GM18867 (cell line): ENCODE measurements around the gene HIVEP1.

Experiments used
- ATAC-seq: cut with Tn5 transposase; IDR thresholded peaks from one replicate; pipeline ENCODE4 v1.9.1; 2021; ENCODE audit warnings: mild to moderate bottlenecking, moderate library complexity; ENCODE audit not compliant: unreplicated experiment

The HIVEP1 gene

DNA sequence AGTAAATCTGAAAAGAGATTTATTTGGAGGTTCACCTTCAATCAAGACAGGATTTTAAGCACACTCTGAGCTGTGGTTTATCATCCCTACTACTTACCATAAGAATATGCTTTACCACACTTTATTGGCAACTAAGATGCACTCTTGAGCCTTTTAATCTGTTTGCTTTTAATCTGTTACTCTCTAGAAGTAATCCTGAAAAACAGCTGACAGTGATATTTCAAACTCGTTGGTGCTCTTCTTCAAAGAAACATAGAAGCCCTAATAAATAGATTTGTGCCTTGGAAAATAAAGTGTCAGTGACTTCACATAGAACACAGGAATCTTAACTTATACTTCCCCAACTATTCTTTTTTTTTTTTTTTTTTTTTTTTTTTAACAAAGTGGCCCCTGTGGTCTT is 102.9 kb downstream of the HIVEP1 start:
- no peak for ATAC-seq

DNA sequence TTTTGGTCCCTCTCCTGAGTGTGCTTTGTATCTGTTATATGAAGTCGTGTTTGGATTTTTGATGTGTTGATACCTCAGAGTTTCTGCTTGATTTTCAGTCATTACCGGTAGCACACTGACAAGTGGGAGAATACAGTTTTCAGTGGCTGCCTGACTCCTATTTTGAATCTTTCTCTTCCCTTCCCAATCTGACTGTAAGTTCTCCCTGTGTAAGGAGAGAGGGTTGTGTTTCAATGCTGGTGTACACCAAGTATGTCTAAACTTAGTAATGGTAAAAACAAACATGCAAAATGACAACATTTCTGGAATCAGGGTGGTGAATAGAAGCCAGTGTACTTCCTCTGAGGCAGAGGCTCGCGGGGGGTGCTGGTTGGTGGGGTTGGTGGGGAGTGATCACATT is 103.4 kb downstream of the HIVEP1 start:
- no peak for ATAC-seq

DNA sequence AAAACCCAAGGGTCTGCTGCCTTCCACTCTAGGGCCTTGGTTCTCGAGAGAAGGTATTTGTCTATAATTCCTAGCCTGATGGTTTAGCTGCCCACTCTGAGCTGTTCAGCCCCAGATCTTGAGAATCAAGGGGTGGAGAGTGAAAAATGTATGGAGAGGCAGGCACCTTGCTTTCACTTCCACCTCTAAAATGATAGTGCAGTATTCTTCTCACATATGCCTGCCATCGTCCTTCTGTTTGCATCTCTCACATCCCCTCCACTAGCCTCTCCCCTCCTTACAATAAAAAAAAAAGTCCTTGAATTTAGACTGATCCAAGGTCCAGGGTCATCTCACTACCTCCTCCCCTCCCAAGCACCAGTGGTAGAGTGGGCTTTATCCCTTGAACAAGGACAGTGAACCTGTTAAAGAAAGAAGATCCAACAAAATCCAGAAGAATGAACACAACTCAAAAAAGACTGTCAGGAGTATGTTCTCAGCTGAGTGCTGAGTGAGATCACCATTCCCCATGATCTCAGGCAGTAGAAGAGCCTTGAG is 104.2 kb downstream of the HIVEP1 start:
- ATAC-seq, result no peak

DNA sequence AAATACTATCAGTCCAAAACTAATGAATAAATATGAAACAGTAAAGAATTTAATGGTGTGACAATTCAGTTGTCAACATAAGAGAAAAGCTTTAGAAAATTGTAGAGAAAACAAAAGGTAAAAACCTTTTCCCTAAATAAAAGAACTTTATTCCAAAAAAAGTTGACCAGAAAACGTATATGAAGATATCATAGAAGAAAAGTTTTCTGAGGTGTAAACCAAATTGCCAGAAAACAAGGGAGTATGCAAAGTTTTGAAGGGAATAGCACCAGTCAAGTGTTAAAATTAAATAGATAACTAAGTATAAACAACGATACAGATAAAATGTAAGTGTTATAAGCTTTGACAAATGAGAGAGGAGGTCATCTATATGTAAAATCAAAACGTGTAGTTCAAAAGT is 104.9 kb downstream of the HIVEP1 start:
- no peak for ATAC-seq

DNA sequence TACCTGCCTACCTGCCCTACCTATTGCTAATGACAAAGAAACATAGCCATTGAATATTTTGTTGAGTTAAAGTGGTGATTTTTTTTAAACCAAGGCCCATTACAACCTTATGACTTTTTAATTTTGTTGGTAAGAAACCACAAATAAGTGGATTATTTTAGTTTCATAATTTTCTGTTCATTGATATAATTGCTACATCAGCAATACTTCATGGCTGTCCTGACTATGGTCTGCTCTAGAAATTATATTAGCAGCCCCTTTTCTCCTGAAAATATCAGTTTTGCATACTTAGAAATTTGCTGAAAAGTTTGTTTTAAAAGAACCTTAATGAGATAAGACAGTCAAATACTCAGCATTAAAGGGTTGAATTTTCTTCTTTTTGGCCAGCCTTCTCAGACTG is 106.5 kb downstream of the HIVEP1 start:
- ATAC-seq, result no peak

DNA sequence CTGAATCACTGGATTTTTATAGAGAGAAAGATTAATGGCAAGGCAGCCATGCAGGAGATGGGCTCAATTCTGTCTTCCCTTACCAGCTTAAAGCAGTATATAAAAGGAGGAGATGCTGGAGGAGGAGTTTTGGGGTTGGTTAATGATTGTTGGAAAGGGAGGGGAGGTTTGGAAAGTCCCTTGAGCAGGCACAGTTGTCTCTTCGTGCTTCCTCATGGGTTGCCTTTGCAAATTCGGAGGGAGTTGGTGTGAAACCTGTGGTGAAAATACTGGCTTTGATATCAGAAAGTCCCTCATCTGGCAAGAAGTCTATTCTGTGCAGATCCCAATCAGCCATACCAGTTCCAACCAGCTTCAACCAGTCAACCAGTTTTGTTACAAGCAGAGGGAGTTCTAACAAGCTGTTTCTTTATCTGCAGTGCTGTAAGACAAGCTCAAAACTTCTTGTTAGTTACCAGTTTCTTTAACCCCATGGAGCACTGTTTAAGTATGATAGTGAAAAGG is 107.0 kb downstream of the HIVEP1 start:
- peak; percentile 56 for ATAC-seq

DNA sequence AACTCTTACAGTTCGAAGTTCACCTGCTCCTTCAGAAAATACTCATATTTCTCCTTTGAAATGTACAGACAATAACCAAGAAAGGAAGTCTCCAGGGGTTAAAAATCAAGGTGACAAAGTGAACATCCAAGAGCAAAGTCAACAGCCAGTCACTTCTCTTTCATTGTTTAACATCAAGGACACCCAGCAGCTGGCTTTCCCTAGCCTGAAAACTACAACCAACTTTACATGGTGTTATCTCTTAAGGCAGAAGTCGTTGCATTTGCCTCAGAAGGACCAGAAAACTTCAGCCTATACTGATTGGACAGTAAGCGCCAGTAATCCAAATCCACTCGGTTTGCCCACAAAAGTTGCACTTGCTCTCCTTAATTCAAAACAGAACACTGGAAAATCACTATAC is 113.3 kb downstream of the HIVEP1 start:
- ATAC-seq, result no peak

DNA sequence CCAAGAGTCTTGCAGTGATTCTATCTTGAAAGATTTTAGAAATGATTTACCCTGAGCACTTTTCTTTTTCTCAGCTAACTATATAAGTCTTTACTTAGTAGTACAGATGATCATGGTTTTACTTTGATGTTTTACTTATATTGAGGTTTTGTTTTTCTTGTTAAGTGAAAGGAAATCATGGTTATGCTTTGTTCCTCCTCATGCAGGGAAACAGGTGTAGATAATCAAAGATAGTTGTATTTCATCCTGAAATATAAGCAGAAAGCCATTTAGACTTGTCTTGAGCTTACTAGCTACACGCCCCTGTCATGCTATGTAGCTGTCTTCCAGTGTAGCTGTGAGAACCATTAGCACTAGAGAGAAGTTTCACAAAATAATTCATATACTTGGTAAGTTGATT is 113.9 kb downstream of the HIVEP1 start:
- ATAC-seq, result no peak

DNA sequence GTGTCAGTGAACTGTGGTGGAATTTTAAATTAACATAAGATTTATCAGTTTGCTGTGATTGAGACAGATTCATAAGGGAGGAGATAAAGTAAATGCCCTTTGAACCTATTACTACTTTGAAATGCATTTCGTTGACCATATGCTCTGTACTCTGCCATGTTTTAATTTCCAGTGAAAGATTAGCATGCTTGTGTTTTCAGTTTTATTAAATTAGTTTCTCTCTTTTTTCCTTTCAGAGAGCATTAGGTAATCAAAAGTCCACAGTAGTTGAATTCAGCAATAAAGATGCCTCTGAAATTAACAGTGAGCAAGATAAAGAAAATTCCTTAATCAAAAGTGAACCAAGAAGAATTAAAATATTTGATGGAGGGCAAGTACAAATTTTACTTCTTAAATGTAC is 117.4 kb downstream of the HIVEP1 start:
- no peak for ATAC-seq

DNA sequence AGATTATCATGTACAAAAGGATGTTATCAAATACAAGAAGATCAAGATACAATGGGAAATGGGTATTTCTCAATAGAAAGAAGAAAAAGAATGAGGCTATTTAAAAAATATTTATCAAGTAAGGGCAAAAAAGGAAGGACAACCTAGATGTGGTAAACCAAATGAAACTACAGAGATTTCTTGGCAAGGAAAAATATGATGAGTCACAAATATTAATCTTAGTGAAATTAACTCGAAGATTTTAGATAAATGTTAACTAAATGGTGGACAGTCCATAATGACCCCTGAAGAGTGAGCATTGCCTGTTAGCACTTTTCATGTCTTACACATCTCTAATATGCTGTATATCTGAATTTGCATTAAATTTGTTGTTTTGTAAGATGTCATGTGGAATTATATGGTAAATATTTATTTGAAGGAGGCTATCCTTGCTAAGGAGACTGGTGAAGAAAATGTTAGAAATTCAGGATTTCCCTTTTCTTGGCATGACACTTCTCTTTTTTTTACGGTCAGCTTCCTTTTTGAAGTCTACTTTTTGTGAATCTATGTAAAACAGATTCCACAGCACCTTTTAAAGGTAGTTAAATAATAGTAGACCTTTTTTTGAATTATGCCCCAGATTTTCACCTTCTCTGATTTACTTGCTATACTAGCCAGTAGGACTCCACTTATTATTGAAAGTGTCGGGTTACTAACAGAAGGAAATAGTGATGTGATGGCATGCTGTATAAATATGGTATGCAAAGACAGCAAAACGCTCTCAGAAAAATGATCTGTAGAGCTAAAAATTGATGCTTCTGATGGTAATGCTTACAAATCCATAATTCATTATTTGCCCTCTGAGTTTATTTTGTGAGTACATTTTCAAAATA is 120.5 kb downstream of the HIVEP1 start:
- ATAC-seq, result no peak

DNA sequence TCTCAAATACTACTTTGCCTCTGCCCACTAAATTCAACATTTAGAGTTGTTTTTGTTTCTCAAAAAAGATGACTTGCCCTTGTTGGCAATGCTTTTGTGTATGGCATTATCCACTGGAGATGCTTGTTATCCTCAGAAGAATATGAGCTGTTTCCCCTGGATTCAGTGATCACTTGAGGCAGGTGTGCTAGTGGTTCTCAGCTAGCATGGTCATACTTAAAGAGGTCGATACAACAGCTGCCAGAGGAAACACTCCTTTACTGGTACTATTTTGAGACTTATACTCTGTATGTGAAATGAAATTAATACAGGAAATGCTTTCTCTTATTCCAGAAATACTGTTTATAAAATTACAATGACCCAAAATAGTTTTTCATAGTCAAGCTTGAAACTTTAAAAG is 122.5 kb downstream of the HIVEP1 start:
- no peak for ATAC-seq

DNA sequence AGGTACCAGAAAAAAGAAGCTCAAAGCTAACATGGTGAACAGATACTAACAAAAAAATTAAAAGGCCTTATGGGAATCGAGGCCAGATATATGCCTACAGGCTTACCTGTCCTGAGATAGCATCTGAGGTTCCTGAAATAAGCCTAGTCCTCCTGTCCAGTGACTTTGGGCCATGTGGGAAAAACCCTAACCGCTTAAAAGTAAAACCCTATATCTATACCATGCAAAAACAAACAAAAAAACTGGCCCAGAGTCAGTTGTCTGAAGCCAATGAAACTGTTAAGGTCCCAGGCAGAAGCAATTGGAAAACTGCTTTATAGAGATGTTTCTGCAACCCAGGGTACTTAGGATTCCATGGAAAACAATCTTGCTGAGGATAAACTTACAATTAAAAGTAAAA is 122.9 kb downstream of the HIVEP1 start:
- no peak for ATAC-seq

DNA sequence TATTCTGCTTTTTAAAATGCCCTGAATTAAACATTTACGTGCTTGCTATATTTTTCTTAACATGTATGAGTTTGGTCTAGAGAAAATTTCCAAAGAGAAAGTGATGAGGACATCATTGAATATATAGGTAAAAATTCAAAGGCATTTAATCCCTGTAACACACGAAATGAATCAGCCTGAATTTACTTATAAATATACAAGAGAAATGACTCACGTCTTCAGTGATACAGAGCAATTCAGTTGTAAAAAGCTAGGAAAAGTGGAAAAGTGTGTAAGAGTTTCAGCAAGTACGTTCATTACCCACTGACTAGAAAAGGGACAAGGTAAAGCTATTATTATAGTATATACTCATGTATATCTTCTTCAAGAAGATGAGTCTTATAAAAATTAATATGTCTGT is 124.8 kb downstream of the HIVEP1 start:
- ATAC-seq, result no peak

DNA sequence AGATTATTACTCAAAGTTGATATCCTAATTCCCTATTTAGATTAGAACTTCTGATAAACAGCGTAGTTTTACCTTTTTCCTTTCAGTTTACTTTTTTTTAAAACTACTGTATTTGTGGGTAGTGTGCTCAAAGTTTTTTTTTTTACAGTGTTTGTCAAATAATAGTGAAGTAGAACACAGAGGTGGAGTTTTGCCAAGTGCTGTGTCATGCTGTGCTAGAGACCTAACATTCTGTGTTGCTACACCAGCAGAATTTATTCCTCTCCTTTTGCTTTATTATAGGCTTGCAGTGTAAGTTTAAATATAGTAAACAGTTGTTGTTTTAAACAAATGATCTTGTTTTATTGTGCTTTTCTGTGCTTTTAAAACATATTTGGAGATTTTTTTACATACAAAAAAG is 125.4 kb downstream of the HIVEP1 start:
- no peak for ATAC-seq

DNA sequence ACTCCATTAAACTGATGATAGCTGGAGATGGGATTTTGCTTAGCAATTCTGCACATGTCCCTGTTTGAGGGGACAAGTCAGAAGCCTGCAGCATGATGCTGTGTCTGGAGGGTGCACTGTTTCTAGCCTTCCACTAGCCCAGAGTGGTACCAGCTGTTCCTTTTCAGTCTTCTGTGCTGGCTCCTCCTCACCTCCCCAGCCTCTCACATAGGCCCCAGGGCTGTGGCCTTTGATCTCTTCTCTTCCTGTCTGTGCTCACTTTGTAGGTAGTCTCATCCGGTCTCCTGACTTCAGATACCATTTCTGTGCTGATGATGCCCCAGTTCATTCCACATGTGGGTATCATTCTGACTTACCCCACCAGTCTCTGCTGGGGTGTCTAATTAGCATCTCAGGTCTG is 126.3 kb downstream of the HIVEP1 start:
- no peak for ATAC-seq

DNA sequence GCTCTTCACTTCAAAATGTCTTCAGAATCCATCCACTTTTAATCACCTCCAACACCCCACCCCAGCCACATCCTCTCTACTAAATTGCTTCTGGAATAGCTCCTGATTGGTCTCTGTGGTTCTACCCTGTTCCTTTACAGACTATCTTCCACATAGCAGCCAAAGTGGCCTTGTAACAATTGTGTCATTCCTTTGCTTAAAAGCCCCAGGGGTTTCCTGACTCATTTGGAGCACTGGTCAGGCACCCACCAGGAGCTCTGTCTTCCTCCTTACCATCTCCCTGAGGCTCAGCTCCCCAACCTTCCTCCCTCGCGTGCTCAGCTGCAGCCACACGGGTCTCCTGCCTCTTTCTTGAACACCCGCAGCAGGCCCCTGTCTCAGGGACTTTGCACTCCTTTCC is 126.8 kb downstream of the HIVEP1 start:
- ATAC-seq, result no peak

DNA sequence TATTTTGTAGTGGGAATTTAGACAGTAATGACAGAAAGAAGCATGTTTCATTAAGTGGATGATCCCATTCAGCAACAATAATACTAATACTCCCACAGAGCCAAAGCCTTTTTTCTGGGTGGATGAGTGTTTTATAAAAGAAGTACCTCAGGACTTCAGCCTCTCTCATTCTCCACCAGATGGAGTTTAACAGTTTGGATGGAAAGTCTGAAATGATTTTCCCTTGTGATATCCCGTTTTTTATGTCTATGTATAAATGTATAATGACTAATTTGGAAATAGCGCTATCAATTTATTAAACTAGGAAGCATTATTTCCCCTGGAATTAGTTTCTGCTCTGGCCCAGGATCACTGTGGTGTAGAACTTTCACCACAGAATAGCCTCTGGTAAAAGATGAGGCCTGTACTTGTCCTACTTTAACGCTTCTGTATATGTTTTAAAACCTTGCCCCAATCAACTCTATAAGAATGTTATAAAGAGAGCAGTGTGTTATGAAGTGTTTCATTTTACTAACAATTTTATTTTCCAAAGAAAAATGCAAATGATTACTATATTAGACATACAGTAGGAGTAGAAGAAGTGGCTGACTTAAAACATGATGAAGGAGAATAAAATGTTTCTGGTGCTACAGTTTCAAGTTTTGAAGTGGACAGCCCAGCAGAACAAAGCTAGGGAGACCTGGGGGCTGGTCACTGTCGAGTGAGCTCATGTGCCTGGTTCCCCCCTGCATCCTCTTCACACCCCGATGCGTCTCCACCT is 135.6 kb downstream of the HIVEP1 start:
- no peak for ATAC-seq

DNA sequence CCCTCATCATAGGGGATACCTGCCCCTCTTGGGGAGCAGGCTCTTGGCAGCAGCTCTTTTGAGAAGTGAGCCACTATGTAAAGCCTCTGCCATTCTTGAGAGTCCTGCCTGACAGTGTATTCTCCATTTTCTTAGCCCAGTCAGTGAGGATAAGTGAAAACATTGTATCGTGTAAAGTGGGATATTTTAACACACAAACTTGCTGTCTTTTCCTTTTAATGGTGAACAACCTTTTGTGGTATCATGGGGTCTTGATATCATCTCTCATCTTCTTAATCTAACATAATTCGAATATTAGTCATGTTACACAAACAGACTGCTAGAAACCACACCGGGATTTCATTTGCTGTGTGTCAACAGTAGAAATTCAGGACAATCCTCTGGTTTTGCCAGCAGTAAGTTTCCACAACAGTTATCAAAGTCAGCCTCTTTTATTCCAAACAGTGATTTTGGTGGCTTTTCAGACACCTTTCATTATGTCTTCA is 136.2 kb downstream of the HIVEP1 start:
- ATAC-seq, result no peak

DNA sequence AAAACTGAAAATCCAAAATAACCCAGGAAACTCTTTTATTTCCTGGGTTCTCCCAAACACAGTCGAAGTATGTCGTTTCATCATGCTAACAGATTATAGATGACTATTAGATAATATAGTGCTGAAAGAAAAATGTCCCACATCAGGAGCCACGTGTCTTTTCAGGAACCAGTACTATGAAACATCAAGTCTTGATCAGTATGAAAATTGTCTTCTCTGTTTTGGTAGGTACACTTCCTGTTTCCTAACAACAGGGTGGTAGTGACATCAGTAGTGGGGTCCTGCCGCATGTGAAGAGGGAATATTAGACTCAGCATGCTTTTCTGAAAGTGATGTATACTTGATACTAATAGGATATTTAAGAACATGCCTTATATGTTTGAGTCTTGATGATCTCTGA is 136.7 kb downstream of the HIVEP1 start:
- peak; percentile 50 for ATAC-seq

DNA sequence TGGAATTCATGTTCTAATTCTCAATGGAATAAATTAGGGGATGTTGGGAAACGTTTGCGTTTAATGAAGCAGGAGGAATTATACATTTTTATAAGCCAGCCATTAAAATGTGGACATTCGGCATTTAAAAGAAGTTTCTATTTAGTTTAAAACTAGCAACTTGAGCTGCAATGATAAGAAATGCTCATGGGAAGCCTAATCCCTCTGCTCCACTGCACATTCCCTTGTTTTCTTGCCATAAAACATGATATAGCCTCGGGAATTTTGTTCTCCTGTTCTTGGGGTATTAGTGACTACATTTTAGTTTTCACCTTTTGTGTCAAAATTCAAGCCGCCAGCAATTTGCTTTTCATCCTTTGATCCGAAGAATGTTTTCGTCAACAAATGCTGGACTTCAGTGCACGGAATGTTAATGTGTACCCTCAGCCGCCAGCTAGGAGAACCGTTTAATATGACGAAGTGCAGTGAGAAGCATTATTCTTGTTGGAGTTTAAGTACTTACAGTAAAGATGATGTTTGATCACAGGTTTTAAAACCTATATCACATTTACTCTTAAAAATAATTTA is 137.9 kb downstream of the HIVEP1 start:
- ATAC-seq, result no peak

DNA sequence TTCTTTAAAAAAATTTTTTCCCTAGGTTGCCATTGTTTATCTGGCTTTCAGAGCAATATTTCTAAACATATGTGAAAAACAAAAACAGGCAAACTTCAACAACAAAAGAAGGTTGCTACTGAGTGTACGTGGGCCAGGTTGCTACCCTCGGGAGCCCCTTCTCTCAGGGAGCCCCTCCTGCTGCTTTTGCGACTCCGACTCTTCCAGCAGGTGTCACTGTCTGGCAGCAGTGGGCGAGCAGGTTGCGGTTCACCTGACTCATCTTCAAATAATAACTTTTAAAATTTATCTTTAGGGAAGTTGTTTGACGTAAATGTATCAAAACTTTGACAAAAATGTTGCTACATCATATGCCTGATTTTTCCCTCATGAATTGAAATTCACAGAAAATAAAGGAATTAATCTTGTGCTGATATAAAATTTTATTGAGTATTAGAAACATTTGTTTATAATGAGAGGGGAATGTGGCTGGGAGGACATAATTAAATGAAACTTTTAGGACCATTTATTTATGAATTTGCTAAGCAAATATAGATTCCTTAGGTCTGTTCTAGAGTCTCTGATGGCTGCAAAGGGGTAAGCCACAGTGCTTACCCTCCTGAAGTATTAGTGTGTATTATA is 138.8 kb downstream of the HIVEP1 start:
- ATAC-seq, result no peak
